GM23338 (cell line): ENCODE data around the gene MCAT.

Source experiments
- CREB1 ChIP-seq: fragments of 250-450 bp; sonication (Bioruptor Pico); IDR thresholded peaks from 2 replicates; pipeline ENCODE4 v1.5.0; 2020; ENCODE audit warnings: low read depth, mild to moderate bottlenecking, moderate library complexity
- CTCF ChIP-seq, 2 experiments: fragments of 200-600 bp in 1 of 2; sonication (generic) in 1 of 2; conservative IDR thresholded peaks; 2 replicates each; pipeline versions ENCODE4 v1.5.1 to v1.6.1; 2016 to 2017; ENCODE audit warnings: antibody characterized with exemption in 2 of 2, low read depth in 2 of 2, mild to moderate bottlenecking in 2 of 2, moderate library complexity in 1 of 2
- ETS1 ChIP-seq: IDR thresholded peaks from 2 replicates; pipeline ENCODE4 v1.6.1; 2016; ENCODE audit warnings: antibody characterized with exemption
- EZH2 ChIP-seq: fragments of 200-600 bp; sonication (generic); IDR thresholded peaks from one replicate; pipeline ENCODE4 v1.8.0; 2017; ENCODE audit warnings: antibody characterized with exemption, mild to moderate bottlenecking, low read depth; ENCODE audit not compliant: unreplicated experiment
- EZH2phosphoT487 ChIP-seq: fragments of 200-600 bp; sonication (generic); IDR thresholded peaks from one replicate; pipeline ENCODE4 v1.8.1; 2018; ENCODE audit warnings: antibody characterized with exemption; ENCODE audit not compliant: unreplicated experiment
- JUNB ChIP-seq: IDR thresholded peaks from one replicate; pipeline ENCODE4 v1.6.1; 2016; ENCODE audit warnings: antibody characterized with exemption; ENCODE audit not compliant: unreplicated experiment
- POLR2AphosphoS5 ChIP-seq: IDR thresholded peaks from 2 replicates; pipeline ENCODE4 v1.6.1; 2016; ENCODE audit warnings: antibody characterized with exemption, low read depth
- REST ChIP-seq: IDR thresholded peaks from one replicate; pipeline ENCODE4 v1.6.1; 2018; ENCODE audit warnings: antibody characterized with exemption; ENCODE audit not compliant: unreplicated experiment
- STAT1 ChIP-seq: IDR thresholded peaks from one replicate; pipeline ENCODE4 v1.6.1; 2016; ENCODE audit warnings: antibody characterized with exemption; ENCODE audit not compliant: unreplicated experiment
- ZNF114 ChIP-seq: fragments of 250-450 bp; sonication (Bioruptor Pico); IDR thresholded peaks from 2 replicates; pipeline ENCODE4 v1.5.0; 2020; ENCODE audit warnings: mild to moderate bottlenecking, moderate library complexity
- ZNF331 ChIP-seq: fragments of 250-450 bp; sonication (Bioruptor Pico); IDR thresholded peaks from 2 replicates; pipeline ENCODE4 v1.5.0; 2020; ENCODE audit warnings: low read depth, mild to moderate bottlenecking, moderate library complexity

- TF ChIP-seq EZH2phosphoT487: no peak
- no peak for TF ChIP-seq CTCF (conservative IDR thresholded peaks at IDR 0.05; ENCODE audit: low read depth in 2 of 2)
- no peak for TF ChIP-seq POLR2AphosphoS5
- no peak for TF ChIP-seq EZH2
- TF ChIP-seq REST: no peak
- no peak for TF ChIP-seq STAT1
- no peak for TF ChIP-seq JUNB
- no peak for TF ChIP-seq CREB1 (CRISPR knock-in tag)
- TF ChIP-seq ZNF331 (CRISPR knock-in tag): no peak
- no peak for TF ChIP-seq ZNF114 (CRISPR knock-in tag)
- no peak for TF ChIP-seq ETS1
Observed at GRCh38 chr22:43172191-43172590, 29.0 kb upstream of the MCAT start.
